Right renal pelvis (tissue), 4 donors: ENCODE measurements around the gene ZNF284. TPM values are rescaled to one million over a fixed set of nuclear protein-coding genes. Genes with fewer than 3 reads are reported as not detected.
A peak's percentile ranks its signal among the peaks of the same experiment; 100 is the strongest.

Source experiments
- DNase-seq, 4 donors: peaks; one replicate each; pipeline ENCODE4 v3.0.0-alpha.2; 2013; ENCODE audit warnings: low read depth in 4 of 4, low spot score in 3 of 4, missing footprints in 1 of 4
- polyA plus RNA-seq, 4 donors: library from polyadenylated mRNA; unstranded; fragments of 120-200 nt; gene quantifications; one replicate each; pipeline ENCODE4 v1.2.1, GENCODE V29; 2013; ENCODE audit not compliant: insufficient read length in 4 of 4

The ZNF284 gene
- polyA plus RNA-seq, result 1 to 10 TPM; 3.5 to 4.9 (median 3.6) TPM

DNA sequence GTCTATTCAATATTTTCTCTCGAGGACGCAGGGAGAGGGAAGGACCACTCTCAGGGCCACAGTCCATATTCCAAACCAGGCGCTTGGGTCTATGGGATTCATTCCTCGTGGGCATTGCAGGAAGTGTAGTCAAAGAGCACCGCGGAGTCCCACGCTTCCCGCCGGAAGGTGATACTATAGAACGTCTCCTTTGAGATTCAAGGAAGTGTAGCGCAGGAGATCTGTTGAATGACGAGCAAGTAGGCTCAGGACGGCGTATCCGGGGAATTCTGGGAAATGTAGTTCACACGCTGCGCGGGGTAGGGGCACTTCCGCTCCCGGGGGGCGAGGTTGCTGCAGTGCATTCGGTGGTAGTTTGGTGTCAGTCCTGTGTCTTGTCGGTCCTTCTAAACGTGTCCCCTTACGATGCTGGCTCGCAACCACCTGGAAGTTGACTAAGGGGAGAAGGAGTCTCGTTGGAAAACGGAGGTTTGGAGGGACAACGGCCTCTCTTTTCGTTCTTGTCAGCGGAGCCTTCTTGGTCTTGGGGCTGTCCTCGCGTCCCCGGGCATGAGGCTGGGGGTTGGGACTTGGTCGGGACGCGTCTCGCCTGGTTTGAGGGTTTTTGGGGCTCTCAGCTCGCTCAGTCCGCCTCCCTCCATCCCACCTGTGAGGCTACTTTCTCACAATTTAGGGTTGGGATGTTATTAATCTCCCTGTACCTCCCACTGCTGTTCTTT is at the start of gene ZNF284:
Gene ZNF284, plus strand, starts transcription at position 336 of the 719 bp plus-strand sequence. CDS start 4,231 bp downstream, outside the sequence.
- peak; percentile 84 to 90 (median 87) for DNase-seq

DNA sequence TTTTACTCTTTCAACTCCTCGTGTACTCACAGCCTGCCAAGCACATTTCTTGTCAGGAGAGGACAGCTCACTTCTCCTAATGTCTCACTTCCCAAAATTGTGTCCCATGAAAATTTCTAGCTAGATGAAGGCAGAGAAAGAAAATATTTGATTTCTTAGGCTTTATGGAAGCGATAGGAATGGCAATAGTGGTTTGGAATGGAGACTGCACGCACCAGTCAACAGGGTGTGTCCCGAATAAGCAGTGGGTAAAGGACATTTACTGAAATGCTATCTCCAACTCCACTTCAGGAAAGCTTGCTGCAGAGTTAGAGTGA is 47.1 kb upstream of the ZNF284 start:
- no peak for DNase-seq

DNA sequence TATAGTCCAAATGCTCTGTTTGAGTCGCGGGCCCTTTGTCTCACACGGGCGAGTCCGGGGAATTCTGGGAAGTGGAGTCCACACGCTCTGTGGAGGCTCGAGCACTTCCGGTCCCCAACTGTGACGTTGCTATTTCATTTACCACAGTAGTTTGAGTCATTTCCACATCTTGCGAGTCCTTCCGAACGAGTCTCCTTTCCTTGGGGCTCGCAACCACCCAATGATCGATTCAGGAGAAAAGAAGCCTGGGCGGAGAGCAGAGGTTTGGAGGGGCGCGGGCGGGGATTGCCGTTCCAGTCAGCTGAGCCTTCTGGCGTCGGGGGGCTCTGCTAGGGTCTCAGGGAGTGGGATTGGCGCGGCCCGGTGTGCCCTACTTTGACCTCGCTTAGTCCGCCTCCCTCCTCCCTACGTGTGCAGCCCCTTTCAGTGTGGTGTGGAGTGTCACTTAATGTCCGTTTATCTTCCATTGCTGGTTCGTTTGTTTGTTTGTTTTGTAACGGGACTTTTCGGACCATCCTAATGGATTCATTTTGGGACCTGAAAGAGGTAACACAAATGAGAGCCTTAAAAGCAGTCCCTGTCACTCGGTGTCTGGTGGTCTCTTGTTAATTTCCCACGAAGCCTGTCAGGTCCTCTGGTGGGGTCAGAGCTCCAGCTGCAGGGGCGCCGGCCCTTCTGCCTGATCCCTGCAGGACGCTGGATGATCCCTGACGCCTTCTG is 46.6 kb upstream of the ZNF284 start, which contains the start of gene ZNF222:
Gene ZNF222, plus strand, starts transcription at position 163 of the 720 bp plus-strand sequence. Its CDS starts 58 bp downstream, at position 221.
- peak; percentile 70 to 81 (median 79) for DNase-seq

DNA sequence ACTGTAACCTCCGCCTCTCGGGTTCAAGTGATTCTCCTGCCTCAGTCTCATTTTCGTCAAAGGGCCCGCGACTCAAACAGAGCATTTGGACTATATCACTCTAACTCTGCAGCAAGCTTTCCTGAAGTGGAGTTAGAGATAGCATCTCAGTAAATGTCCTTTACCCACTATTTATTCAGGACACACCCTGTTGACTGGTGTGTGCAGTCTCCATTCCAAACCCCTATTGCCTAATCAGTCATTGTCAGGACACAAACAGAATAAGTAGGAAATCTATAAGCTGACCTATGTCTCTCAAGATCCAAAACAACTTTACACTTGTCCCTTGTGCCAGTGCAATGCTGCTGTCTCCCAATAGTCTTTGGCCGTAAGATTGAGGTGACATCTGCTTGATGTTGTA is 45.3 kb upstream of the ZNF284 start:
- DNase-seq, result no peak

DNA sequence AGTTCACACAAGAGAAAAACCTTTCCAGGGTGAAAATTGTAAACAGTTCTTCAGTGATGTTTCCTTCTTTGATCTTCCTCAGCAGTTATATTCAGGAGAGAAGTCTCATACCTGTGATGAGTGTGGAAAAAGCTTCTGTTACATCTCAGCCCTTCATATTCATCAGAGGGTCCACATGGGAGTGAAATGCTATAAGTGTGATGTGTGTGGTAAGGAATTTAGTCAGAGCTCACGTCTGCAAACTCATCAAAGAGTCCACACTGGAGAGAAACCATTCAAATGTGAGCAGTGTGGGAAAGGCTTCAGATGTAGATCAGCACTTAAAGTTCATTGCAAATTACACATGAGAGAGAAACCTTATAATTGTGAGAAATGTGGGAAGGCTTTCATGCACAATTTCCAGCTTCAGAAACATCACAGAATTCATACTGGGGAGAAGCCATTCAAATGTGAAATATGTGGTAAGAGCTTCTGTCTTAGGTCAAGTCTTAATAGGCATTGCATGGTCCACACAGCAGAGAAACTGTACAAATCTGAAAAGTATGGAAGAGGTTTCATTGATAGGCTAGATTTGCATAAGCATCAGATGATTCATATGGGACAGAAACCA is 39.9 kb upstream of the ZNF284 start:
- DNase-seq, result no peak

DNA sequence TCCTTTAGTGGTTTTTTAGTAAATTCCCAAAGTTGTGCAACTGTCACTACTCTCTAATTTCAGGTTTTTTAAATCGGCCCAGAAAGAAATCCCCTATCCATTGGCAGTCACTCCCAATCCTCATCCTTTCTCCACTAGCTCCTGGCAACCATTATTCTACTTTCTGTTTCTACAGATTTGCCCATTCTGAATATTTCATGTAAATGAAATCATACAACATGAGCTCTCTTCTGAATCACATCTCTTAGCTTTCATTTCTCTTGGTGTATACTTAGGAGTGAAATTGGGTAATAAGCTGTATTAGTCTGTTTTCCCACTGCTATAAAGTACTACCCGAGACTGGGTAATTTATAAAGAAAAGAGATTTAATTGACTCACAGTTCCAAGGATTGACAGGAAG is 29.8 kb upstream of the ZNF284 start:
- DNase-seq, result no peak

DNA sequence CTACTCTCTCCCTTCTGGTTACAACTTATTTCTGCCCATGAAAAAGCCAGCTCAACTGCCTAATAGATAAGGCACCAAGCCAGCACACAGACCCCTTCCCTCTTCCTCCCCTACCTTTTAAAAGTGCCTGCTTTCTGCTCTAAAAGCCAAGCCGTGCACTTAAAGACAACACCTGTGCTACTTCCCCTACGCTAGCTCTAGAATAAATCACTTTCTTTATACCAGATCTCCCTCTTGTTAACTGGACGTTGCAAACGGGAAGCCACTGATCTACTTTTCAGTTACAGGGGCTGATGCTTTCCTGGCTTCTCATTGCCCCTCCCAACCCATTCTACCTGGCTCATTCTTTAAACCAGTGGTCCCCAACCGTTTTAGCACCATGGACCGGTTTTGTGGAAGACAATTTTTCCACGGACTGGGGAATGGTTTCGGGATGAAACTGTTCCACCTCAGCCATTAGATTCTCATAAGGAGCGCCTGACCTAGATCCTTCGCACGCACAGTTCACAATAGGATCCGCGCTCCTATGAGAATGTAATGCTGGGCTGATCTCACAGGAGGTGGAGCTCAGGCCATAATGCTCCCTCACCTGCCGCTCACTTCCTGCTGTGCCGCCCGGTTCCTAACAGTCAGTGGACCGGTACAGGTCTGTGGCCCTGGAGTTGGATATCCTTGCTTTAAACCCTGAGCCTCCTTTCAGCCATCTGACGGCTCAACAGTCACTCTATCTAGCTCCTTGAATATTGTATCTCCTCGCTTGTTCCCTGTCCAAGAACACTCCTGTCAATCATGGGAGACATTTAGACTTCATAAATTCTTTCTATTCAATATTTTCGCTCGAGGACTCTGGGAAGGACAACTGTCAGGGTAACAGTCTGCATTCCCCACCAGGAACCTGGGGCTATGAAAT is 21.0 kb upstream of the ZNF284 start:
- peak in 1 of 4 donors; percentile 23 for DNase-seq

DNA sequence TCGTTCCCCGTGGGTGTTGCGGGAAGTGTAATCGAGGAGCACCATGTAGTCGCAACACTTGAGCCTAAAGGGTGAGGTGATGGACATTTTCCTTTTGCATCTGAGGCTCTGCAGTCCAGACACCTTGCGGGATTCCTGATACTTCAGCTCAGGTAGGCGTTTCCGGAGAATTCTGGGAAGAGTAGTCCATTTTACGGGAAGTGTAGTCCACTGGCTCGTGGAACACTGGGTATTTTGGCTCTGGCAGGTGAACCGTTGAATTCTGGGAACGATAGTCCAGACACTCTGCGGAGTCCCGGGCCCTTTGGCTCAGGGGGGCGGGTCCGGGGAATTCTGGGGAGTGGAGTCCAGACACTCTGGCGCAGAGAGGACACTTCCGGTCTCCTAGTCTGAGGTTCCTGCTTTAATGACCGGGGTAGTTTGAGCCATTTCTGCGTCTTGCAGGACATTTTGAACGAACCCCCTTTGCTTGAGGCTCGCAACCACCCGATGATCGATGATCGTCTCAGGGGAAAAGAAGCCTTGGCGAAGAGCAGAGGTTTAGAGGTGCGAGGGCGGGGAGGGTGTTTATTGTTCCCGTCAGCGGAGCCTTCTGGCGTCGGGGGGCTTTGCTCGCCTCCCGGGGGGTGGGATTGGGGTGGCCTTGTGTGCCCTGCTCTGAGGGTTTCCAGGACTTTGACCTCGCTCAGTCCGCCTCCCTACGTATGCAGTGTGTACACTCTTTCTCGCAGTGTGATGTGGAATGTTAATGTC is 20.1 kb upstream of the ZNF284 start, which contains the start of gene ZNF223:
Gene ZNF223, plus strand, starts transcription at position 387 of the 753 bp plus-strand sequence. CDS start 3,141 bp downstream, outside the sequence.
- peak; percentile 79 to 95 (median 93) for DNase-seq

DNA sequence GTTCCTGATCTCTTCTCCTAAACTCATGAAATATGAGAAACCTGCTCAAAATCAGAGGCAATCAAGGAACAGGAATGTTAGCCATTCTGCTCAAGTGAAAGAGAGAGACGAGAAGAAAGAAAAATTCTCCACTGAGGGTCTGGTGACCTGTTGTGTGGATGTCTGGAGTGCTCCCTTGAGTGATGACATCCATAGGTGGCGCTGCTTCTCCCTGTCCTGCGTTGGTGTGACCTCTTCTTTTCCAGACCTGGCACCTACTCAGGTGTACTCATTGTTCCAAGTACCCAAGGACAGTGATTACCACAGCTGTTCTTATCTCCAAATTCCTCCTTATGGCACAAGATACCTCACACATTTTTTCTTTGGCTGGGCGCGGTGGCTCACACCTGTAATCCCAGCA is 16.1 kb upstream of the ZNF284 start:
- DNase-seq, result no peak

DNA sequence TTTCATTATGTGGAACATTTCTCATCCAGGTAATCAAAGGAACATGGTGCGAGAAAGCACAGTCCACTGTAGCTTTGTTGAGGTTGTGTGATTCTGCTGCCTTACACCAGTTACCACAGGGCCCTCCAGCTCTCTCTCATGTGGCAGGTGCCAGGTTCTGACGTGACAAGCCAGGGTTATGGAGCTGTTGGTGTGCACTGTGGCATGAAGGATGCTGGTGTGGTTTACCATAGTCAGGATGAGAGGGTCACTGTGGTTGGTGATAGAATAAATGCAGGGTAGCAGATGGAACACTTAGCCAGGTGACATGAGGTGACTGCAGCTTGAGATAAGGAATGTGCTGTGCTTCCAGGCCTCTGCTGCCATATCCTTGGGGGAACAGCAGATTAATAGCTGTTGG is 12.7 kb upstream of the ZNF284 start:
- no peak for DNase-seq

DNA sequence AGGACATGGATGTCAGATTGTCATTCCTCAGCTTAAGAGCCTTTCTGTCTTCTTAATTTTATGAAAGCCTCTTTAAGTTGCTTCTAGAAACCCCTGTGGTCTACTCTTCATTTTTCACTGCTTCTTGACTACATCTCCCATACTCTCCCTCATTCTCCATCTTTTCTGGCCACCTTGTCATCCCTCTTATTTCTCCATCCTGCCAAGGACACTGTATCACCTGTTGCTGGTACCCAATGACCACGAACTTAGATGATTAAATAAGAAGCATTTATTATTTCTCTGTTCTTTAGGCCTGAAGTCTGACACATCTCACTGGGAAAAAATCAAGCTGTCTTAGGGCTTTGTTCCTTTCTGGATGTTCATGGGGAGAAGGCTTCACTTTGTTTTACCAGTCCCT is 10.9 kb upstream of the ZNF284 start:
- DNase-seq, result no peak

DNA sequence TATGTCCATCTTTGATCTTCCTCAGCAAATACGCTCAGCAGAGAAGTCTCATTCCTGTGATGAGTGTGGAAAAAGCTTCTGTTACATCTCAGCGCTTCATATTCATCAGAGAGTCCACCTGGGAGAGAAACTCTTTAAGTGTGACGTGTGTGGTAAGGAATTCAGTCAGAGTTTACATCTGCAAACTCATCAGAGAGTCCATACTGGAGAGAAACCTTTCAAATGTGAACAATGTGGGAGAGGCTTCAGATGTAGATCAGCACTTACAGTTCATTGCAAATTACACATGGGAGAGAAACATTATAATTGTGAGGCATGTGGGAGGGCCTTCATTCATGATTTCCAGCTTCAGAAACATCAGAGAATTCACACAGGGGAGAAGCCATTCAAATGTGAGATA is 5.7 kb upstream of the ZNF284 start:
- DNase-seq, result no peak

DNA sequence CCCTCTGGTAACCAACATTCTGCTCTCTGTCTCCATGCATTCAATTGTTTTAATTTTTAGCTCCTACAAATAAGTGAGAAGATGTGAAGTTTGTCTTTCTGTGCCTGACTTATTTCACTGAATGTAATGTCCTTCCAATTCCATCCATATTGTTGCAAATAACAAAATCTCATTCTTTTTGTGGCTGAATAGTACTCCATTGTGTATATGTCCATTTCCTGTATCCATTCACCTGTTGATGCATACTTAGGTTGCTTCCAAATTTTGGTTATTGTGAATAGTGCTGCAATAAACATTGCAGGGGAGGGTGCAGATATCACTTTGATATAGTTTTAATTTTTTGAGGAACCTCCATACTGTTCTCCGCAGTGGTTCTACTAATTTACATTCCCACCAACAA is 2.5 kb upstream of the ZNF284 start:
- no peak for DNase-seq

DNA sequence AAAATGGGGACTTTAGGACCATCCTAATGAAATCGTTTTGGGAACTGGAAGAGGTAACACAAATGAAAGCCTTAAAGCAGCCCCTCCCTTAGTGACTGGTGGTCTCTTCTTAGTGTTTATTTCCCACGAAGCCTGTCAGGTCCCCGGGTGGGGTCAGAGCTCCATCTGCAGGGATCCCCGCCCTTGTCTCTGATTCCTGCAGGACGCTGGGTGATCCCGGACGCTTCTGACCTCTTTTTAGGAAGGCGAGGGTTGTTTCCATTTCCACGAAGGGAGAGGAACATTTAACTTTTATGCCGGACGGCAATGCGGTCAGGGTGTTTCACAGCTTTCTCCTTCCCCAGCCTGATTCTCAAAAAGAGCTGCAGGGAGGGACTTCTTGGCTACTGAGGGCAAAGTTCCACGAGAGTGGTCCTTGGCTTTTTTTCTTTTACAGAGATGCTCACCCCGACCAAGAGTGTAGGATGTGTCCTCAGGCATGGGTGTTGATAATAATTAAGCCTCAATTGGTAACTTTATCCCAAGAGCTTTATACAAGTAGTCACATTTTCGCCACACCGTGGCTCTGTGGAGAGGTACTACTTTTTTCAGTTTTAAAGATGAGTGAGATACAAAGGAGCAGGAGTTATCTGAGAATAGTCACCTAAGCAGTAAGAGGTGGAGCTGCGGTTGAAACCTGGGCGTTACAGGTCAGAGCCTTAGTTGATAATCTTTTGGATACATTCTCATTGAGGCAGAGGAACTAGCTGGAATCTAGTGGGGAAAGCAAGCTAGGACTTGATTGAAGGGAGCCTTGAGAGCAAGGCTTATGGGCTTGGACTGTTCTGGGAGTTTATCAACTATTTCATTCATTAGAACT is 813 bp downstream of the ZNF284 start:
- no peak for DNase-seq

DNA sequence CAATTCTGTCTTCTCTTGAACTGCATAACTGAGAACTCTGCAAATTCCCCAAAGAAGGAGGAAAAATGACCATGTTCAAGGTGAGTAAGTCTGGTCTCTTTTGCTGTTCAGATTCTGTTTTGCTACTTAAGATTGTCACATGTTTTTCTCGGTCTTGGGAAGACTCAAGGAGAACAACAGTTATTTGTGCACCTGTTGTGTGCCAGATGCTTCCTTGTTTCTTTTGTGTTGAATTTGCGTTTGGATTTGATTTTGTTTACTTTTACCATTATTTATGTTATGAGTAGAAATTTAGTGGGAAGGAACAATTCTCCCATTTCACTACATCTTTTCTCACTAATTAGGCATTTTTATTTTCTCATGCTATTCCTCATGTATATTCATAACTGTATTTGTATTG is 4.4 kb downstream of the ZNF284 start:
- DNase-seq, result no peak

DNA sequence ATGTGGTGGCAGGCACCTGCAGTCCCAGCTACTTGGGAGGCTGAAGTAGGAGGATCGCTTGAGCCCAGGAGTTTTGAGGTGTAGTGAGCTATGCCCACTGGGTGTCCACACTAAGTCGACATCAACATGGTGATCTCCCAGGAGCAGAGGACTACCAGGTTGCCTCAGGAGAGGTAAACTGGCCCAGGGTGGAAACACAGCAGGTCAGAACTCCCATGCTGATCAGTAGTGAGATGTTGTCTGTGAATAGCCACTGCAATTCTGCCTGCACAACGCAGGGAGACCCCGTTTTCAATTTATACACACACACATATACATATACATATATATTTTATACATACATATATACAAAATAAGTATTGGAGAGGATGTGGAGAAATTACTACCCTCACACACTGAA is 20.1 kb downstream of the ZNF284 start:
- no peak for DNase-seq

DNA sequence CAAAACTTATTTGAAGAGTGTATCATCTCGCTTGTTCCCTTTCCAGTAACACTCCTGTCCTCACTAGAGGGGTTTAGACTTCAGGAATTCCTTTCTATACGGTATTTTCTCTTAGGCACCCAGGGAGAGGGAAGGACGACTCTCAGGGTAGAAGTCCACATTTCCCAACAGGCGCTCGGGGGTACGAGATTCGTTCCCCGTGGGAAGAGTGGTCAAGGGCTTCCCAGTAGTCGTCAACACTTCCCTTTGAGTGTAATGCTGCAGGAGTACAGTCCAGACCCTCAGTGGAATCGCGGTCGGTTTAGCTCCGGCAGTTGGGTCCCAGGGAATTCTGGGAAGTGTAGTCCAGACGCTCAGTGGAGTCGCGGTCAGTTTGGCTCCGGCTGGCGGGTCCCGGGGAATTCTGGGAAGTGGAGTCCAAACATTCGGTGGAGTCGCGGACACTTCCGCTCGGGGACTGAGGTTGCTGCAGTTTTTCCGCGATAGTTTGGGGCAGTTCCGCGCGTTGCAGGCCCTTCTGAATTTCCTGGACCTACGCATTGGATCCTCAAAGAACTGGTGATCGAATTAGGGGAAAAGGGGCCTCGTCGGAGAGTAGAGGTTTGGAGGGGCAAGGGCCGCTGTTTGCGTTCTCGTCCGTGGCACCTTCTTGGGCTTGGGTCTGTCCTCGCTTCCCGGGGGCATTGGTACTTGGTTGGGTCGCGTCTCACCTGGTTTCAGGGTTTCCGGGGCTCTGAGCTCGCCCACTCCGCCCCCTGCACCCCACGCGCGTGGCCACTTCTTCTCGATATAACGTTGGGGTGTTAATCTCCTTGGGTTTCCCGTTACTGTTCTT is 22.2 kb downstream of the ZNF284 start, which contains the start of gene ZNF224:
Gene ZNF224, plus strand, starts transcription at position 431 of the 835 bp plus-strand sequence. CDS start 3,513 bp downstream, outside the sequence.
- peak; percentile 88 to 94 (median 90) for DNase-seq

DNA sequence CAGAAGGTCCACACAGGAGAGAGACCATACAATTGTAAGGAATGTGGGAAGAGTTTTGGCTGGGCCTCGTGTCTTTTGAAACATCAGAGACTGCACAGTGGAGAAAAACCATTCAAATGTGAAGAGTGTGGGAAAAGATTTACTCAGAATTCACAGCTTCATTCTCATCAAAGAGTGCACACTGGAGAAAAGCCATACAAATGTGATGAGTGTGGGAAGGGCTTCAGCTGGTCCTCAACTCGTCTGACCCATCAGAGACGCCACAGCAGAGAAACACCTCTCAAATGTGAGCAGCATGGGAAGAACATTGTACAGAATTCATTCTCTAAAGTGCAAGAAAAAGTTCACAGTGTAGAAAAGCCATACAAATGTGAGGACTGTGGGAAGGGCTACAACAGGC is 35.8 kb downstream of the ZNF284 start:
- no peak for DNase-seq
